Stimulated activated CD8-positive, alpha-beta memory T cell treated with anti-CD3 and anti-CD28 coated beads, Interleukin-7, amount 100 ng/mL, for 4 hours (primary cell): Measurements from ENCODE around the gene SPINT2.
"Not testable (repeated sequence)": the region's sequence is repeated elsewhere in the genome, so short reads cannot be mapped to it uniquely, and the experiment has no call there.

Source experiments
- DNase-seq, 2 donors: peaks; one replicate each; pipeline ENCODE4 v3.0.0-alpha.2; 2020; ENCODE audit warnings: low read depth in 2 of 2

The SPINT2 gene

DNA sequence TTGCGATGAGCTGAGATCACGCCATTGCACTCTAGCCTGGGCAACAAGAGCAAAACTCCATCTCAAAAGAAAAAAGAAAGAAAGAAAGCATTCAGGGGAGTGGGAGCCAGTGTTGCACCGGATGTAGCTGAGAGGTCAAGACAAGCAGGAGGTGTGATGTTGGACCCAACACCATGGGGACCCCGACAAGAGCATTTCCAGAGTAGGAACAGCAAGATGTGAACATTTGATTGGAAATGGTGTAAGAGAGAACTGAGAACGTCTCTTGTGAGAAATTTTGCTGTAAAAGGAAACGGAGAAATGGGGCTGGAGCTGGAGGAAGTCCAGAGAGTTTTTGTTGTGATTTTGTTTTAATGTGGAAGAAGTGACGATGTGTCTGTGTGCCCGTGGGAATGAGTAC lies 24.6 kb upstream of the SPINT2 start:
- no peak for DNase-seq

DNA sequence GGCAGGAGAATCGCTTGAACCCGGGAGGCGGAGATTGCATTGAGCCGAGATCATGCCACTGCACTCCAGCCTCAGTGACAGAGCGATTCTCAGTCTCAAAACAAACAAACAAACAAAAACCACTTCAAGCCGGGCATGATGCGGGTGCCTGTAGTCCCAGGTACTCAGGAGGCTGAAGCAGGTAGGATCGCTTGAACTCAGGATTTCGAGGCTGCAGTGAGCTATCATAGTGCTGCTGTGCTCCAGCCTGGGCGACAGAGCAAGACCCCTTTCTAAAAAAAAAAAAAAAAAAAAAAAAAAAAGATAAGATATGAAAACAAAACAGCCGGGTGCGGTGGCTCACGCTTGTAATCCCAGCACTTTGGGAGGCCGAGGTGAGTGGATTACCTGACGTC lies 21.1 kb upstream of the SPINT2 start:
- no peak for DNase-seq

DNA sequence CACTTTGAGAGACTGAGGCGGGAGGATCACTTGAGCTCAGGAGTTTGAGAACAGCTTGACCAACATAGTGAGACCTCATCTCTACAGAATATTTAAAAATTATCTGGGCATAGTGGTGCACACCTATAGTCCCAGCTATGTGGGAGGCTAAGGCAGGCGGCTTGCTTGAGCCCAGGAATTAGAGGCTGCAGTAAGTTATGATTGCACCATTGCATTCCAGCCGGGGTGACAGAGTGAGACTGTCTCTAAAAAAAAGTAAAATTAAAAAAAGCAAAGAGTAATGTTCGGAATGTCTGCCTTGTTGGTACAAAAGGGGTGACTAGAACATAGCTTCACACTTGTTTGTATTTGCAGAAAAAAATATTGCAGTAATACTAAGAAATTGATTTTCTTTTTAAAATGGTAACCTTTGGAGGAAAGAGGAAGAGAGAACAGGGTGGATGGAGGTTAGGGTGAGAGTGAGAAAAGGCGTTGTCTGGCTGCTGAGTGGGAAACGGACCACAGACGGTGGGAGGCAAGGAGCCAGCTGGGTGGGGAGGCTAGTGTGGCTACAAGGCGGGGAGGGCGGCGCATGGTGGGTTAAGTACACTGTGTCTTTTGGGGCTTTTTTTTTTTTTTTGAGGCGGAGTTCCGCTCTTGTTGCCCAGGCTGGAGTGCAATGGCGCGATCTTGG lies 18.4 kb upstream of the SPINT2 start:
- DNase-seq: no peak

DNA sequence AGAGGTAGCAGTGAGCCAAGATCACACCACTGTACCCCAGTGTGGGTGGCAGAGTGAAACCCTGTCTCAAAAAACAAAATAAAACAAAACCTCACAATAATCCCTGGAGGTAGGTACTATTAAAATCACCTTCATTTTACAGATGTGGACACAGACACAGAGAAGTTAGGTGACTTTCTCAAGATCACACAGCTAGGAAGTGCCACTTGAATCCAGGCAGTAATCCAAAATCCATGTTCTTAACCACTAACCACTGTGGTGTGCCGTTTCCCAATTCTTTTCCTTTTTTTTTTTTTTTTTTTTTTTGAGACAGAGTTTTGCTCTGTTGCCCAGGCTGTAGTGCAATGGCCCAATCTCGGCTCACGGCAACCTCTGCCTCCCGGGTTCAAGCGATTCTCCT lies 17.2 kb upstream of the SPINT2 start:
- no peak for DNase-seq

DNA sequence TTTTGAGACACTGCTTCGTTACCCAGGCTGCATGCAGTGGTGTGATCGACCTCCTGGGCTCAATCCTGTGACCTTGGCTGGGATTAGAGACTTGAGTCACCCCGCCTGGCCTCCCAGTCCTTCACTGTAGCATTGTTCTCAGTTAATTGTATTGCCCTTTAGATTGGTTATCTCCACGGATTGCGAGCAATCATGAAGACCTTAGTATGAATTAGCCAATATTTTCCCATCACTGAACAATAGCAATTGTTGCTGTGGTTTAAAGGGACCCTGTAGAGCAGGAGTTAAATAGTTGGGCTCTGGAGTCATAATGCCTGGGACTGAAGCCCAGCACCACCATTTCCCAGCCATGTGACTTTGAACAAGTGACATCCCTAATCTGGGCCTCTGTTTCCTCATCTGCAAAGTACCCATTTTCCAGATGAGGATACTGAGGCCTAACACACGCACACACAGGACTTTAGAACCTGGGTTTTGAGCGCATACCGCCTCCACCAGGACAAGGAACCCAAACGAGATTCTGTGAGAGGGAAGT lies 16.6 kb upstream of the SPINT2 start:
- DNase-seq: no peak

DNA sequence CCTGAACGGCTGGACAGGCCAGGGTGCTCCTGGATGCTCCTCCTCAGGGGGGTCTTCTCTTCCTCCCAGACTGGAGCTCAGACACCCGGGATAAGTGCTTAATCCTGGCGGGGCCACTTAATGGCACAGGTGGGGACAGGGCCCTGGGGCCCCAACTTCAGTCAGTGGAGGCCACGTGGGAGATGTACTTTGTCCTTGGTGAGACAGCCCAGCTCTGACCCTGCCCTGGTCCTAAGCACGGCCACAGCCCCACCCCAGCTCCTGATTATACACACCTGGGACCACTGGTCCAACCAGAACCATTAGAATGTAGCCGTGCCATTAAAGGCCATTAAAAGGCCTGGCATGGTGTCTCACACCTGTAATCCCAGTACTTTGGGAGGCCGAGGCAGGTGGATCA lies 16.0 kb upstream of the SPINT2 start:
- DNase-seq: no peak

DNA sequence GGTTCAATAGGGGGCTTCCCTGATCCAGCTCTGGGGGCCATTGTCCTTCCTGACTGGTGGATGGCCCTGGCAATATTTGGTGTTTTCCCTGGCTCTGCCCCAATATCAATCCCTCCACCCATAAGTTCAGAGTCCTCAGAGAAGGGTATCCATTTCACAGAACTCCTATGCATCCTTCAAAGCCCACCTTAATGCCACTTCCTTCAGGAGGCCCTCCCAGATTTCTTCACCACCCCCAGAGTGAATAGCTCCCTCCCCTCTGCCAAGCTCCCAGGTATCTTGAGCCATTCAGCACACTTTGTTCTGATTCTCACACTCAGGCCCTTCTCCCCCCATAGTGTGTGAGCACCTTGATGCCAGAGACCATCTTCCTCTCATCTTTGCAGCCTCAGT lies 13.9 kb upstream of the SPINT2 start:
- DNase-seq: no peak

DNA sequence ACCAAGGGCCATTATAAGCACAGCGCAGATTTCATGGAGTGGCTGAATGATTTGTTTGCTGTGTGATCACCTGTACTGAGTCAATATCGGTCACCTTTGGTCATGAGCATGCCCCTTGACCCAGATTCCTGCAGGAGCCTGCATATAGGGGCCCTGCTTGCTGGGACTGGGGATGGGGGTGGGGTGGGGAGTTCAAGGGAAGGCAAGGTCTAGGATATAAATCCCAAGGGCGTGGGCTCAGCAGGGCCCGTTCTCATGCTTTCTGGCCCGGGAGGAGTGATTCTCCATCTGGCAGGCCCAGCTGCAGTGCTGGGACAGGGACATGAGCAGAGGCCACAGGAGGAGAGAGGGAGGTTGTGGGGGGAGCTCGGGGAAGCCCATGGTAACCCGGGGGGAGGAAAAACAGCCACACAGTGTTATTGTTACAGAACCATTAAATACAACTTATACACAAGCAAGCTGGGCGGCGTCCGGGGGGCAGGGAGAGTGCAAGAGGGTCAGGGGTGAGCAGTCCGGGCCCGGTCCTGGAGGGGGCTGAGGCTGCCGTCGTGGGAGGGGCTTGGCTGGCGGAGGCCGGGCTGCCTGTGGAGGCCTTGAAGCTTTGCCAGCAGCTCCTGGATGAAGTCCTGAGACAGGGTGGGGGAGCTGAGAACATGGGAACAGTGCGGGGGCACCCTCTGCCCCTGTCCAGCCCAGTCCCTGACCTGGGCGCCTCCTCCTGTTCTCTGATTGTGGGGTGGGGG lies 13.4 kb upstream of the SPINT2 start:
- no peak for DNase-seq

DNA sequence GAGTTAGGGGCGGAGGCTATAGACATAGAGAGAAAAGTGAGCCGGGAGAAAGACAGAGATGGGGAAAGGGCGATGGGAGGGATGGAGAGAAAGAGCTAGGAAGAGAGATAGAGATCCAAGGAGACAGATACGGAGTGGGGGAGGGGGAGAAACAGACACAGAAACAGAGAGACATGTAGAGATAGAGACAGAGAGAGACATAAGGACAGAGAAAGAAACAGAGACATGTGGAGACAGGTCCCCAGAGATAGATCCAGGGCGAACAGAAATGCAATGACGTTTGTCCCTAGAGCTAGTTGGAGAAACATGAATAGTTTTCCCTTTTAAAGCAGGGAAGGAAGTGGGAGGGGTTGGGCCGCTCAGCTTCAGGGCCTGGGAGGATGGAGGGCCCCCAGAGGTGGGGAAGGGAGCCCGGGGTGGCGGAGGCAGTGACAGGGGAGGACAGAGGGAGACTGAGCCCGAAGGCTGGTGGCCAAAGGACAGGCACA lies 12.8 kb upstream of the SPINT2 start:
- no peak for DNase-seq

DNA sequence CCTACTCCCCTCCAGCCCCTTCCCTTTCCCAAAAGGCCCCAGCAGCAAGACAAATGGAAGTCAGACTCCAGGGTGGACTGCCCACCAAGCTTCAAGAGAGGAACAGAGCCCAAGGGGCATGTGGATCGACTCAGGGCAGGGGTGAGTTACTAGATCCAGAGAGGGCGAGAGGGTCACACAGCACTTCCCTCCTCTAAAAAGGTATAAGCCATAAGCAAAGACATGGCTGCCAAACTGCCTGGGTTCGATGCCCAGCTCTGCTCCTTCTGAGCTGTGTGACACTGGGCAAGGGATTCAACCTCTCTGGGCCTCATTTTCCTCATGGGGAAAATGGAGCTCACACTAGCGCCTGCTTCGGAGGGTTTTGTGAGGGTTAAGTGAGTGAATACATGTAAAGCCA lies 12.0 kb upstream of the SPINT2 start:
- no peak for DNase-seq

DNA sequence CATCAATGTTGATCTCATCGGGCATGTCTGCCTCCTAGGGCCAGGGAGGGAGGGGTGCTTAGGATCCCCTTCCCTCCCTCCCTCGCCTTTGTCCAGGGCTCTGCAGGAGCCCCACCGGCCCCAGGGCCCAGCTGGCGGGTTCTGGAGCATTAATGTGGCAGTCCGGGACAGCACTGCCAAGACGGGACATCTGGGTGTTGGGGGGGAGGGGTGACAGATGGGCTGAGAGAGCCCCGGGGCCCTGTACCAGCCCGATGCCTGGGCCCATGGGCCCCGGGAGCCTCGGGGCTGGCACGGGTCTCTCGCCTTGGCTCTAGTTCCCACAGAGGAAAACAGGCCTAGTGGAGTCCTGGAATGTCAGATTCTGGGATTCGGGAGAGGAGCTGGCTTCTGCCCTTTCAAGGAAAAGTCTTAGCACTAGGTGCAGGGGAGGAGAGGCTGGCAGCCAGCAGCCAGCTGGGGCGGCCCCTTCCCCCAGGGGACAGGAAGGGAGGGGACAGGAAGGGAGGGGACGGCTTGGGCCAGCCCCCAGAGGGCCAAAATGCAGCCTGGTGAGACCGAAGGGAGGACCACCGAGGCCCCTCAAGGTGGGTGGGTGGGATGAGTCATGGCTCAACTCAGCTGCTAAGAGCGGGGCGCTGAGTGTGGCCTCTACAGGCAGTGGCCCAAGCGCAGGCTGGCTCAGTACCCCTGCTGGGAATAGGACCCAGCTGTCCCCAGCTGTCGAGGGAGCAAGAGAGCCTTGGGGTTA lies 11.3 kb upstream of the SPINT2 start:
- no peak for DNase-seq

DNA sequence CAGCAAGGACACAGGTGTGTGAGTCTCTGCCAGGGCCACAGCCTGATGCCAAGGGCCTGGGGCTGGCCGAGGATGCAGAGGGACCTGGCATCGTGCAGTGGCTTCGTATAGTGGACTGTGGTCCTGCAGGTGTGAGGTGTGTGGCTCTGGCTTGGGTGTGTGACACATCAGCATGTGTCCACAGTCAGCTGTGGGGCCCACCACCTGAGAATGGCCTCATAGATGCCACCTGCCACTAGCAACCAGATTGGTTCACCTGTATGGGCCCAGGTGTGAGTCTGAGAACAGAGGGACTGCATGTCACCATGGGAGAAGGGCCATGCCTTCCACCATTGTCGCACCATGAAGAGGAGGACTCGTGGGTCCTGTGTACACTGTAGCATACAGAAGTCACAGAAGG lies 10.6 kb upstream of the SPINT2 start:
- DNase-seq: no peak

DNA sequence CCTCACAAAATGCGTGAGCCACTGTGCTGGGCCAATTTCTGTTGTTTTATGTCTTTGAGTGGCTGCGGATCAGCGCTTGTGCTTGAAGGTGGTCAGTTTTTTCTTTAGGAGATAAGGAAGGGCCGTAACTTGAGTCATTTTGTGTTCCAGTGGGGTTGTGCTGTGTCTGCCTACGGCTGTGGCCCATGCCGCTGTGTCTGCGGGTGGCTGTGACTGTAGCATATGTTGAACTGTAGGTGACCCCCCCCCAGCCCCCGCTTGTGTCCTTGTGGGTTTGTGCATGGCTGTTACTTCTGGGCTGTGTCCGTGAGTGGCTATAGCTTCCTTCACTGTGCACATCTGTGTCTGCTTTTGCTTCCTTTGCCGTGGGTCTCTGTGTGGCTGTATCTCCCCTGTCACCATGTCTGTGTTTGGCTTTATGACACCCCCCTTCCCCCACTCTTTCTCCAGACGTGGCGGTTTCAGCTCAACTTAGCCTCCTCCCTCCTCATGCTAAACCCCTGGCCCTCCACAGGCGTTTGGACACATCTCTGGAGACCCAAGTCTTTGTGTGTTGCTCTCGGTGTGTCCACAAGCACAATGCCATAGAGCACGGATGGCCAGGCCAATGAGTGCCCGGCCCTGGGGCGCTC lies 8.9 kb upstream of the SPINT2 start:
- DNase-seq: no peak

DNA sequence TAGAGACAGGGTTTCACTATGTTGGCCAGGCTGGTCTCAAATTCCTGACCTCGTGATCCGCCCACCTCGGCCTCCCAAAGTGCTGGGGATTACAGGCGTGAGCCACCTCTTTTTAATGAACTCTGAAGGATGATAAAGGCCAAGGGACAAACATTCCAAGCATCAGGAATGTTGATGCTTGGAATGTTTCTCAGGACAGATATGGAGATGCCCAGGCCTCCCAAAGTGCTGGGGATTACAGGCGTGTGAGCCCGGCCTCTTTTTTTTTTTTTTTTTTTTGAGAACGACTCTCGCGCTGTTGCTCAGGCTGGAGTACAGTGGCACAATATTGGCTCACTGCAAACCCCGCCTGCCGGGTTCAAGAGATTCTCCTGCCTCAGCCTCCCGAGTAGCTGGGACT lies 2.4 kb upstream of the SPINT2 start:
- DNase-seq: not testable (repeated sequence)

DNA sequence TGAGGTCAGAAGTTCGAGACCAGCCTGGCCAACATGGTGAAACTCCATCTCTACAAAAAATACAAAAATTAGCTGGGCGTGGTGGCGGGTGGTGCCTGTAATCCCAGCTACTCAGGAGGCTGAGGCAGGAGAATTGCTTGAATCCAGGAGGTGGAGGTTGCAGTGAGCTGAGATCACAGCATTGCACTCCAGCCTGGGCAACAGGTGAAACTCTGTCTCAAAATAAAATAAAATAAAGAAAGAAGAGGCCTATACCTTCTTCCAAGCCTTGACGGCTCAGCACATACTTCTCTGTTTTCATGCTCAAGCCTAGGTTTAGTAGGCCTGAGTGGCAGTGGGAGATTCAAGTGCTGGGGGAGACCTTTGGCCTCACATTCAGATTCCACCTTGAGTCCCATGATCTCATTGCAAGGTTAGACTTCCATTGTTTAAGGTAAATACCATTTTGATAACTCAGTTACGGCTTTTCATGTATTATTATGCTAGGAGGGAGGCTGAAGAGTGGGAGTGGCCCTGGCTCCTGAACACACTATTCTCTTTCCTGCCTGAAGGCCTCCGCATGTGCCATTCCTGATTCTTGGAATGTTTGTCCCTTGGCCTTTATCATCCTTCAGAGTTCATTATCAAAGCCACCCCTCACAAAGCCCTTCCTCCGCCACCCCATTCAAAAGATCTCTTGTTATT lies 1.6 kb upstream of the SPINT2 start:
- DNase-seq: no peak

DNA sequence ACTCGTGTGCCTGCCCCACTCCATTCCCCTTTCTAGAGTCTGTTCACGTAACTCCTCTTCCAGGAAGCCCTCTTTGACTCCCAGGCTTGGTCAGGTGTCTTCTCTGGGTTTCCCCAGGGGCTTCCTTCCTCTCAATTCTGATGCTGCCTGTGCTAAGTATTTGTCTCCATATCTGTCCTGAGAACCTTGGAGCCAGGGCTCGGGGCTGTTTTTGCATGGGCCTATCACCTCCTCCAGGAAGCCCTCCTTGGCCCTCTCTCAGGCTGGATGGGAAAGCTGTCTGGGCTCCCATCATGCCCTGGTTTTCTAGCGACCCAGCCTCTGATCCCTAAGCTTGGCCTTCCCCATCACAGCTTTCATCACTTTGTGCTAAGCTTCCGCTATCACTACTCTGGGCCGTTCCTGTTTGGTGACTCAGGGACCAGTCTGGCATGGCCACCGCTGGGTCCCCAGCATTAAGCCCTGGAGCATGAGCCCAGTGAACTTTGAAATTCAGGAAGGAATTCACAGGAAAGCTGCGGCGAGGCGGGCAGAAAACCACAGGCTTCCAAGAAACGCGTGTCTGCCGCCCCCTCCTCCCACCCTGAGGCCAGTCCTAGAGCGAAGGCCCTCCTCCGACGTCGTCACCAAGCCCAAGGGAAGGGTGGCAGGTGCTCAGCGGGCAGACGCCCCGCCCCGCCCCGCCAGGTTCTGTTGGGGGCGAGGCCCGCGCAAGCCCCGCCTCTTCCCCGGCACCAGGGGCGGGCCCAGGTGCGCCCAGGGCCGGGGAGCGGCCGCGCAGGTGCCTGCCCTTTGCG lies 486 bp upstream of the SPINT2 start:
- DNase-seq: peak; percentile 70 to 71

DNA sequence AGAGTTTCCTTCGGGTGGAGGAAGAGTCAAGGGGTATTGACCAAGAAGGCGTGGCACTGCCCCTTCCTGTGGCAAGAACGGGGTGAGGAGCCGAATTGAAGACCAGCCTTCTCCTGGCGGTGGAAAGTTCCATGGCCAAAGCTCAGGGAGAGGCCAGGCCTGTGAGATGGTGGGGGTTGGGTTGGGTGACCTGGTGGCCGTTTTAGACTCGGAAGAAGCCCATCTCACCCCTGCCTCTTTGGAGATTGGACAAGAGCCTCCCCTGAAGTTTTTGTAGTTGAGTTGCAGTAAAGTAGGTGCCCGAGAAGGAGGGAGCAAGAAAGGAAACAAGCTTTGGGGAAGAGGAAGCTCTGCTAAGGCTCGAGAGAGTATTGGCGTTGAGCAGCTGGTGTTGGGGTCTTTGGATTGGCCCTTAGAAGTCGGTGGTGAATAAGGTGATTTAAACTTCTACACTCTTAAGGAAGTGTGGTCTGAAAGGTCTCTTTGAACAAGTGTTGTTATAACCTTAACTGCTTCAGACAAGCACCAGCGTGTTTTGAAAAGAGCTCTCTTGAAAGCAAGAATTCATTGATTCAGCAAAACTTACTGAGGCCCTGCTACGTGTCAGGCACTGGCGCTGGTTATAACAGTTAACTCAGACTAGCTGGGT lies 964 bp downstream of the SPINT2 start:
- no peak for DNase-seq

DNA sequence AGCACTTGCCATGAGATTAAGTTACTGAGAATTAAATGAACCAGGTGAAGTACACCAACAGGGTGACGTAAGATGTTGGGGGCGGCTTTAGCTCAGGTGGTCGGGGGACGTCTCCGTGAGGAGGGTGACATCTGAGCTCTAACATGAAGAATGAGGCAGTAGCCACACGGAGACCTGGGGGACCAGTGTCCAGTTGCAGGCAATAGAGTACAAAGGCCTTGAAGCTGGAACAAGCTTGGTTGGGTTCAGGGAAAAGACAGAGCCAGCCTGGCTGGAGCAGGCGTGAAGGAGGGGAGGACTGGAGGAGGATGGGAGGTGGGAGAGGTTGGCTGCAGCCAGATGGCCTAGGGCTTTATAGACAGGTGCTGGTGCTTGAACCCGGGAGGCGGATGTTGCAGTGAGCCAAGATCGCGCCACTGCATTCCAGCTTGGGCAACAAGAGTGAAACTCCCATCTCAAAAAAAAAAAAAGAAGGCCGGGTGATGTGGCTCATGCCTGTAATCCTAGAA lies 1.6 kb downstream of the SPINT2 start:
- no peak for DNase-seq

DNA sequence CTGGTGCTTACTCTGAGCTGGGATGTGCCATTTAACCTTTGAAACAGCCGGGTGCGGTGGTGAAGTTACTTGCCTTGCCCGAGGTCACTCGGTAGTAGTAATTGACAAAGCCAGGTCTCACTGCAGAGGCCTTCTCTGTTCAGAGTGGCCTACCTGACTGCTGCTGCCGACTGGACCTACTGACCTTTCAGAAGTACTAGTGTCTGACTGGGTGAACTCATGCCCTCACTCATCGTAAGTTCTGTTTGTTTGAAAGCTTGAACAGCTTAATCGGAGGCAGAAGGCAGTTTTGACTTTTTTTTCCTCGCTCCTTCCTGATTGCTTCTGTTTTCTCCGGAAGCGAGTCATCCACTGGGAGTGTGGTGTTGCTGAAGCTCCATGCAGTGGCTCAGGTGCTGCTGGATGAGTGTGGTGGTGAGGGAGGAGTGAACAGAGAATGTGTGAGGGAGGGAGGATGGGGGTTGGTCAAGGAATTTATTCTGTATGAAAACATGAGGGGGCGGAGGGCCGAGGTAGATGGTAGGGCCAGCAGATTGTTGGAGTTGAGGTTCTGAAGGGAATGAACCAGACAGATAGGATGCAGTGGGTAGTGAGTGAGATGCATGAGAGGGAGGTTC lies 2.7 kb downstream of the SPINT2 start:
- no peak for DNase-seq
